PFSK-1 (cell line): ENCODE data around the gene ATXN2.

Source experiments
- FOXP2 ChIP-seq: optimal IDR thresholded peaks from 2 replicates; pipeline ENCODE3; 2011; ENCODE audit warnings: borderline replicate concordance, control low read depth, inconsistent platforms; ENCODE audit not compliant: insufficient read depth; ENCODE audit errors: extremely low read length, extremely low read depth
- POLR2AphosphoS5 ChIP-seq: IDR thresholded peaks from 2 replicates; pipeline ENCODE4 v1.6.1; 2012; ENCODE audit warnings: low read depth, mild to moderate bottlenecking, control low read depth, low read length, moderate library complexity
- REST ChIP-seq, 2 experiments: IDR thresholded peaks; 2 replicates each; pipeline versions ENCODE4 v1.6.1 to v1.8.0; 2011 to 2012; ENCODE audit warnings: low read depth in 2 of 2, low read length in 2 of 2, control low read depth in 1 of 2, inconsistent platforms in 1 of 2, mild to moderate bottlenecking in 1 of 2, moderate library complexity in 1 of 2; ENCODE audit not compliant: insufficient read depth in 1 of 2
- SIN3A ChIP-seq: IDR thresholded peaks from 2 replicates; pipeline ENCODE4 v1.6.1; 2012; ENCODE audit warnings: mild to moderate bottlenecking, low read length, moderate library complexity, borderline replicate concordance; ENCODE audit not compliant: insufficient read depth
- TAF1 ChIP-seq: IDR thresholded peaks from 2 replicates; pipeline ENCODE4 v1.6.1; 2012; ENCODE audit warnings: low read length, control low read depth, borderline replicate concordance; ENCODE audit not compliant: insufficient read depth

ATXN2 gene

GRCh38 chr12:111584959-111585358 lies 14.2 kb downstream of the ATXN2 start:
- TF ChIP-seq SIN3A (no peak), POLR2AphosphoS5 (no peak), FOXP2 (no peak), TAF1 (no peak), REST (IDR thresholded peaks at IDR 0.05; ENCODE audit: insufficient read depth in 1 of 2, low read depth in 2 of 2, low read length in 2 of 2) (no peak)

- TF ChIP-seq FOXP2 (no peak), SIN3A (no peak), REST (IDR thresholded peaks at IDR 0.05; ENCODE audit: insufficient read depth in 1 of 2, low read depth in 2 of 2, low read length in 2 of 2) (no peak), TAF1 (no peak), POLR2AphosphoS5 (no peak)
Observed at GRCh38 chr12:111582133-111582747, 16.9 kb downstream of the ATXN2 start.

- TF ChIP-seq SIN3A (no peak), FOXP2 (no peak), REST (IDR thresholded peaks at IDR 0.05; ENCODE audit: insufficient read depth in 1 of 2, low read depth in 2 of 2, low read length in 2 of 2) (no peak), POLR2AphosphoS5 (no peak), TAF1 (no peak)
Observed at GRCh38 chr12:111581434-111582132, 17.5 kb downstream of the ATXN2 start.

GRCh38 chr12:111580737-111581136 lies 18.4 kb downstream of the ATXN2 start:
- no peak for TF ChIP-seq REST (IDR thresholded peaks at IDR 0.05; ENCODE audit: insufficient read depth in 1 of 2, low read depth in 2 of 2, low read length in 2 of 2)
- TF ChIP-seq POLR2AphosphoS5 = no peak

- TF ChIP-seq REST (IDR thresholded peaks at IDR 0.05; ENCODE audit: insufficient read depth in 1 of 2, low read depth in 2 of 2, low read length in 2 of 2) = no peak
Observed at GRCh38 chr12:111580119-111580425, 19.0 kb downstream of the ATXN2 start.
